LNCaP clone FGC (cell line): ENCODE results near the gene JAKMIP1.

Experiments used
- DNase-seq: peaks from one replicate; pipeline ENCODE4 v3.0.0-alpha.2; 2011; ENCODE audit warnings: low read depth
- H3K4me3 ChIP-seq: 2 replicates; pipeline ENCODE4 v1.5.1; 2011; ENCODE audit warnings: mild to moderate bottlenecking, low read depth, low read length, control low read depth
- CTCF ChIP-seq: IDR thresholded peaks from 2 replicates; pipeline ENCODE4 v1.5.1; 2012; ENCODE audit warnings: mild to moderate bottlenecking; ENCODE audit not compliant: control insufficient read depth, insufficient read depth; ENCODE audit errors: extremely low read depth

The JAKMIP1 gene

DNA sequence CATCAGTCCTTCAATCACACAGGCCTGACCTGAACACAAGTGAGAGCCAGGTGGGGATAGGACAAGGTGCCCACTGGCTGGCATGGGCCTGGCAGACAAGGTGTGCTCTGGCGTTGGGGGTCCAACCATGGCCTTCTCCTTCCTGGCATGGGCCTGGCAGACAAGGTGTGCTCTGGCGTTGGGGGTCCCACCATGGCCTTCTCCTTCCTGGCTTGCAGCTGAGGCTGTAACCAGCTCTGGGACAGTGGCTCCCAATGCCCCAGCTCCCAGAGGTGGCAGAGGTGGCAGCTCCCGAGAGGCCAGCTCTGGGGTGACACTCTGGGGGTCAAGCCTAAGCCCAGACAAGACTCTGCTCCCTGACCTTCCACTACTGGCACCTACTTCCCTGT lies 62.6 kb downstream of the JAKMIP1 start:
- no peak for TF ChIP-seq CTCF
- H3K4me3 ChIP-seq = no peak overlapping the region
- DNase-seq = no peak

DNA sequence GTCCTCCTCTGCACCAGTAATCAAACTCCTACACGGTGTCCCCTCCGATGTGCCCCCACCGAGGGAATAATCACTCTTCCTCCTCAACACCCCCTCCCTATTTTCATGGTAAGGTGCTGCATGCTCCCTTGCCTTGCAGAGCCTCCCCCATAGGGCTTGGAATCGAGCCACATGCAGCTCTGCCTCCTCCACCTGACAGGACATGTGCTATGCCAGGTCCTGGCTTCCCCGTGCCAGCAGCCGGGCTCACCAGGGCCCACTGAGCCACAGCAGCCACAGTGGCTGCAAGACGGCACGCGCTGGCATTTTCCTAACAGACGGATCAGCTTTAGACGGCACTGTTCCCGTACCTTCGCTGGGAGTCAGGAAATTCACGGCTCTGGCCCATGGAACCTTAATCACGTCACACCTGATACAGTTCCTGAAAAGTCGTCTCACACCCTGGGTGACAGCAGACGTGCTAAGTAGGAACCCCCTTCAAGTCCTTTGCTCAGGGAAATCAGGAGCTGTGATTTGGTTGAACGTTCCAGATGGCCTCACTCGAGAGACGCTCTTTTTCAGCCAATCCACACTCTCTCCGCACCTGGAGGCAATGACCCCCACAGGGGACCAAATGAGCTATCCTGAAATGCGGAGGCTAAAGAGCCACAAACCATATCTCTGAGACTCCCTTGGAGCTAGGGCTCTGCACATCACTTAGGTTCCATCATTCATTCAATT lies 63.2 kb downstream of the JAKMIP1 start:
- no peak for TF ChIP-seq CTCF
- no peak for DNase-seq
- no peak overlapping the region for H3K4me3 ChIP-seq

DNA sequence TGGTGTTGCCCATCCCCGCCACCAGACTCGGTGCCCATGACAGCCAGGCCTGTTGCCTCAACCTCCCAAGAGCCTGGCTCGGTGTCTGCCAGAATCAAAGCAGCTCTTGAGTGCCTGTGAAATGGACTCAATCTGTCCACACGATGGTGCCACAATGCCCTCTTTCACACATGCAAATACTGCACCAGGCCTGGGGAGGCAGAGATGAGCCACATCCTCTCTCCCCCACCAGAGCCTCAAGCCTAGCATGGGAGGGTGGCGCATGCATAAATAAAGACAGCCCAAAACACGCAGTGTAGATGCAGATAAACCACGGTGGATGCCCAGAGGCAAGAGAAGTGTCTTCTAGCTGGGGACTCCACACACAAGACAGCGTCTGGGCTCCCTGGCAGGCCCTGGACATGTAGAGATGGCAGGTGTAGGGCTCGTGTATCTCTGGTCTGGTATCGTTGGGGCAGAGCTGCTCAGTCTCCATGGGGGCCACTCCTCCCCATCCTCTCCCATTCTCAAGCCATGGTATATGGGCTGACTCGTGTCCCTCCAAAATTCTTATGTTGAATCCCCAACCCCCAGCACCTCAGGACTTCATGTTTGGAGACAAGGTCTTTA lies 65.6 kb downstream of the JAKMIP1 start:
- no peak overlapping the region for H3K4me3 ChIP-seq
- peak; percentile 78 for TF ChIP-seq CTCF
- DNase-seq = peak; percentile 27

- DNase-seq = no peak
- H3K4me3 ChIP-seq = no peak overlapping the region
- TF ChIP-seq CTCF = no peak
Observed at GRCh38 chr4:6132716-6133115, 67.6 kb downstream of the JAKMIP1 start.

DNA sequence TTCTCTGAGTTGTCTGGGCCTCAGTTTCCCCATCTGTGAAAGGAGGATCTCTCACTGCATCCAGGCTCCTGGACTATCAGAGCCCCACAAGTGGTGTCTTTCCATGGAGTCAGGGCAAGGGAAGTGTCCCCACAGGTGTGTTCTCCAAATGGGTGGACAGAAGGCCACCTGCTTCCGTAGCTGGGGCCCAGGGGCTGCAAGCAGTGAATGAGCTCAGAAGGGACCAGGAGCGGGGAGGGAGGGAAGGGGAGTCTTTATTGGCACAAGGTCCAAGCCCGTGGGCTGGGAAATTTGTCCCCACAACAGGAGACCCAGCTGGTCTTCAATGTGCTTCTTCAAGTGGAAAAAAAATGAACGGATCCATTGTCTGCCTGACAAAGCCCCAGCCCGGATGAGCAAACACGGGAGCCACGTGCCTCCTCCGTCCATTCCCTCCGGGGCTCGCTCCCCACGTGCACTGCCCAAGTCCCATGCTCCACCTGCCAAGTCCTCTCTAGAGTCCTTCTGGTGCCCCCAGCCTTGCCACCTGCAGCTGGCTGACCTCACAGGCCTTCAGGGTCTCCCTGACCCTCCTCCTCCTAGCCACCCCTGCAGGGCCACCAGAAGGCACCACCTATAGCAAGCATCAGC lies 72.0 kb downstream of the JAKMIP1 start:
- no peak for DNase-seq
- TF ChIP-seq CTCF = no peak
- H3K4me3 ChIP-seq = no peak overlapping the region

- no peak for TF ChIP-seq CTCF
- no peak overlapping the region for H3K4me3 ChIP-seq
- no peak for DNase-seq
Observed at GRCh38 chr4:6126971-6127745, 73.2 kb downstream of the JAKMIP1 start.
